NCI-H1048 (cell line): Measurements from ENCODE around the gene BTBD2.

Source experiments
- DNase-seq: peaks from one replicate; lab custom pipeline; 2025; lab: John Stamatoyannopoulos, UW

BTBD2 gene

GRCh38 chr19:2015608-2015950 is at the start of gene BTBD2:
Gene BTBD2 (minus strand): TSS chr19:2015714. CDS start chr19:2015703, 11 bp downstream.
- no peak for DNase-seq

GRCh38 chr19:2064788-2065524 is 49.4 kb upstream of the BTBD2 start:
- DNase-seq, result no peak

DNA sequence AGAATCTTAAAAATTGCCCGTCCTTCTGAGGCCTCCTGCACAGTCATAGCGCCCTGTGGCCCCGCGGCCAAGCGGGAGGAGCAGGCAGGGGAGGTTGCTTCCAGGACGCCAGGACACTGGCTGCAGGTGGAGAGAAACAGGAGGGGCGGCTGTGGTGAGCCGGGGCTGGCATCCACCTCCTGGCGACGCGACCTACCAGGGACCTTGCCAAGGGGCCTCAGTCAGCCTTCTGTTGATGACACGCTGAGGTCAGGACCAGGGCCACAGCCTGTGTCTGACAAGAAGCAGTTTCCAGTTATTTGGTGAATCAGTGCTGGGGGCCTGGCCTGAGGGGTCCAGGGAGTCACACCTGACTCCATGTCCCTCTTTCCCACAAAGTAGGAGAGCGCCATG is 48.9 kb upstream of the BTBD2 start:
- no peak for DNase-seq

DNA sequence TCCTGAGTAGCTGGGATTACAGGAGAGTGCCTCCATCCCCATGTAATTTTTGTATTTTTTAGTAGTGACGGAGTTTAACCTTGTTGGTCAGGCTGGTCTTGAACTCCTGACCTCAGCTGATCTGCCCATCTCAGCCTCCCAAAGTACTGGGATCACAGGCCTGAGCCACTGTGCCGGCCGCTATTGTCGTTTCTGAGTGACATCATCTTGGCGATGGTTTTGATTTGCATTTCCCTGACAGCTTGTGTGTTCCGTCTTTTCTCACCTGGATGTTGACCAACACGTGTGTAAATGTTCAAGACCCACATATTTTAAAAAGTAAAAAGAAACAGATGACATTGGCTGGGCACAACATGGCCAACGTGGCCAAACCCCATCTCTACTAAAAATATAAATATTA is 48.3 kb upstream of the BTBD2 start:
- no peak for DNase-seq

- DNase-seq, result no peak
These were observed 47.3 kb upstream of the BTBD2 start for GRCh38 chr19:2062770-2063169.

GRCh38 chr19:2062389-2062729 is 46.8 kb upstream of the BTBD2 start:
- no peak for DNase-seq

- peak; percentile 98 for DNase-seq
These were observed 46.2 kb upstream of the BTBD2 start for GRCh38 chr19:2061495-2062388.

- DNase-seq, result no peak
These were observed 45.5 kb upstream of the BTBD2 start for GRCh38 chr19:2060884-2061494.

DNA sequence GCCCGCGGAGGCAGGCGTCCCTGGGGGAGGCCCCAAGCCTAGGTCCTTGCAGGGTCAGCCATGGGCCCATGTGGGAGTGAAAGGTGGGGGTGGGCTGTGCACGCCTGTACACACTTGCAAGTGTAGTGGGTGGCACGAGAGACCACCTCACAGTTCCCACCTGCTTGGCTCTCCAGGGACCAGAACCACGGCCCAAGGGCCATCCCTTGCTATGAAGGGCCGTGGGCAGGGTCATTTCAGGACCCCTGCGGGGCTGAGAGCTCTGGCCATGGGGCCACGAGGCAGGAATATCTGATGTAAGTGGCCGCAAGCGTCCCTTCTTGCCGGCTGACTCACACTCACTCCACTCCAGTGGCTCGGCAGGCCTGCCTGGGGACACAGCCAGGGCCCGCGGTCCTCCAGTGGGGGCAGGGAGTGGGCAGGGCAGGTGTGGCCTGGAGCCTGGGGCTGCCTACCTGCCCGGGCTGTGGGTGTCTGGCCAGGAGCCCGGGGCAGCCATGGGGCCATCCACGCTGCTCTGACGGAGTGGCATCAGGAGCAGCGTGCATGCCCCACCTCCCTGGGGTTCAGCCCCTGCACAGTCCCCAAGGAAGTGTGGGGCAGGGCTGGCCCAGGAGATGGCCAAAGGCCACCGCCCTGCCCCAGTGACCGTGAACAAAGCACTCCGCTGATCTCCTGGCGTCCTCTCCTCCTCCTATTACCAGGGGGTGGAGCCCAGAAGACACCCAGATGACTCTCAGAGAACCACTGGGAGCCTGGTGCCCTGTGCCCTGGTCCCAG is 44.1 kb upstream of the BTBD2 start:
- no peak for DNase-seq

DNA sequence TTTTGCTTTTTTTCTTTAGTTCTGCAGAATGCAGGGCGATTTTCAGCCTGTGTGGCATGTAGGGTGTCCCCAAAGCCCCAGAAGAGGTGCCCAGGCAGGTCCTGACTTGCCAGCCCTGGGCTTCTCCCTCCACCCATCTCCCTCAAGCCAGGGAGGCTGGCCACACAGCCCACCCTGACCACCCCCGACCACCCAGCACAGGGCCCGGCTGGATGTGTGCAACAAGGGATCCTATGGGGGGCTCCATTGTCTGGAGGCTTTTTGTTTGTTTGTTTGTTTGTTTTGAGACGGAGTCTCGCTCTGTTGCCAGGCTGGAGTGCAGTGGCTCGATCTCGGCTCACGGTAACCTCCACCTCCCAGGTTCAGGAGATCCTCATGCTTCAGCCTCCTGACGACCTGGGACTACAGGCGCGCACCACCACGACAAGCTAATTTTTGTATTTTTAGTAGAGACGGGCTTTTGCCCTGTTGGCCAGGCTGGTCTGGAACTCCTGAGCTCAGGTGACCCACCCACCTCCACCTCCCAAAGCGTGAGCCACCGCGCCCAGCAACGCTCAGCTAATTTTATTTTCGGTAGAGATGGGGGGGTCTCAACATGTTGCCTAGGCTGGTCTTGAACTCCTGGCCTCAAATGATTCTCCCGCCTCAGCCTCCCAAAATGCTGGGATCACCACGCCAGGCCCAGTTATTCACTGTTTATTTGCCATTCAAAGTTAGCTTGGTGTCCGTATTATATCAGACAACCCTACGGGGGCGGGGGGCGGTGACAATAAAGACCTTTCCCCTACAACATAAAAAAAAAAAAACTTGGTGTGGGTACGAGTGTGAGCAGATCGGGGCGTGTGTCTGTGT is 43.3 kb upstream of the BTBD2 start:
- DNase-seq, result no peak

DNA sequence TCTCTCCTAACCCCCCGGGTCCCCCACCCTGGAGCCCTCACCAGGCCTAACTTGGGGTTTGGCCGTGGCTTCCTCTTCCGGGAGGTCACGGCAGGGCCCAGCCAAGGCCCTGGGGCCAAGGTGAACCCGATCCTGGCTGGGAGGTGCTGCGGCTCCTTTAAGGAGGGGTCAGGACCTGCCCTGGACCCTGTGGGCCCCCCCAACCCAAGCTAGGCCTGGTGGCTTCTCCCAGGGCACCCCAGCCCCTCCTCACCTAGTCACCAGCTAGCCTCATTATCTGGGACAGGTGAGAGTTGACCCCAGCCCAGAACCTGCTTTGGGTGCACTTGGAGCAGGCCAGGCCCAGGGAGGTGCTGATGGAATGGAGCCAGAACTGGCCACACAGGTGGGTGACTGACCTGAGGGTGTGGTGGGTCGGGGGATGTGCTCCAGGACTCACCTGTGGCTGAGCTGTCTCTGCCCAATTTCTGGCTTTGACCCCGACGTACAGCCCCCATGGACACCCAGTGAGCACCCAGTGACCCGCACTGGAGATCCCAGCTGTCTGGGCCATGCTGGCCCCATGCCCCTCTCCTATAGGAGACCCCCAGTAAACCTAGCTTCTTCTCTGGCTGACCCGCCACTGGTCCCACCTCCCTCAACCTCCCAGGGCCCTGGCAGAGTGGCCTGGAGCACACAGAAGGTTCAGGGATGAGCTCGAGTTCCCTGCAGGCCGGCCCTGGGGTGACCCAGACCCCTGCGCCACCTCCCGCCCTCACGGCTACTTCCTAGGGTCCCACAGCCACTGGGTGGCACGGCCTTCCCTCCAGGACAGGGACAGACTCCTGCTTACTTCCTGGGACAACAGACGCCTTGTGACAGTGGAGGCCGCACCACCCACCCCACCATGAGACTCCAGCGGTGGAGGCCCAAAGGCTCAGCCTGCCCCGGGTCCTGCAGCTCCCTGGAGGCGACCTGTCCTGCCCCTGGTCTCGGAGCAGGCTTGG is 42.3 kb upstream of the BTBD2 start:
- DNase-seq, result no peak

DNA sequence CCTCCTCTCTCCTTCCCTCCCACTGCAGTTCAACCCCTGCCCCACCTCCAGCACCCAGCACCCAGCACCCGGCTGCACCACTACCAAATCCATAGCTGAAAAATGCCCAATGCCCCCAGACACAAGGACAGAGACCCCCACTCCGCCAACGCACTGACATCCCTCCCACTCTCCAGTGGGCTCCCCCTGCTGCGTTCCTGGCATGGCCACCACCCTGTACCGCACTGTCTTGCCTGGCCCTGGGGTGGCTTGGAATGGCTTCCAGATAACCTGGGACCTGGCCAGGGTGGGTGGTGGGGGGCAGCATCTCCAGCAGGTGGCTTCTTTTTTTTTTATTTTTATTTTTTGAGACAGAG is 41.3 kb upstream of the BTBD2 start:
- no peak for DNase-seq

DNA sequence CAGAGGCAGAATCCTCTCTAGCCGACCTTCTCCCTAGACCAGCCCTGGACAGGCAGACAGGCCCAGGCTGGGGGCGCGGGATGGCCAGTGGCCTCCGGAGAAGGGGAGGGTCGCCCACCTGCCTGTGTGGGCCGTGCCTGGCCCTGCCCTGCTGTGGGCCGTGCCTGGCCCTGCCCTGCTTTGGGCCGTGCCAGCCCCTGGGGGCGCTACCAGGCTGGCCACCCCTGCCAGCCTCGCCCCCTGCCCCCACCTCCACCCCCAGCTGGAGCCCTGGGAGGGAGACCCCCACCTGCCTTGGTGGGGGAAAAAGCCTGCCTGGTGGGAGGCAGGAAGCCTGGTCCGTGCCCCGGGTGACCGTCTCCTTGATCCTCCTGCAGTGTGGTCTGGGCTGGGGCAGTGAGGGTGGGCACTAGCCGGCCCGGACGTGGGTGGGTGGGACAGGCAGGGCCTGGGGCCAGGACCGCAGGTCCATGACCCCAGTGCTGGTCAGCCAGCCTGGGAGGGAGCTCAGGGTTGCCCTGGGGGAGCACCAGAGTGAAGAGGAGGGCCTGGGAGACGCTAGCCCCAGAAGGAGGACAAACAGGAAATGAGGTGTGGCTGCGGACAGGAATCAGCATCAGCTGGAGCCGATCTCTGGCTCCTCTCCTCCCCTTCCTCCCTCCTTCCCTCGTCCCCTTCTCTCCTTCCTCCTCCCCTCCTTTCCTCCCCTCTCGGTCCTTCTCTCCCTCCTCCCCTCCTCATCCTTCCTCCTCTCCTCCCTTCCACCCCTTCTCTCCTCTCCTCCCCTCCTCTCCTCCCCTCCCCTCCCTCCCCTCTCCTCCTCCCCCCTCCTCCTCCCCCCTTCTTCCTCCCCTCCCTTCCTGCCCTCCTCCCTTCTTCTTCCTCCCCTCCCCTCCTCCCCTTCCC is 40.7 kb upstream of the BTBD2 start:
- no peak for DNase-seq

DNA sequence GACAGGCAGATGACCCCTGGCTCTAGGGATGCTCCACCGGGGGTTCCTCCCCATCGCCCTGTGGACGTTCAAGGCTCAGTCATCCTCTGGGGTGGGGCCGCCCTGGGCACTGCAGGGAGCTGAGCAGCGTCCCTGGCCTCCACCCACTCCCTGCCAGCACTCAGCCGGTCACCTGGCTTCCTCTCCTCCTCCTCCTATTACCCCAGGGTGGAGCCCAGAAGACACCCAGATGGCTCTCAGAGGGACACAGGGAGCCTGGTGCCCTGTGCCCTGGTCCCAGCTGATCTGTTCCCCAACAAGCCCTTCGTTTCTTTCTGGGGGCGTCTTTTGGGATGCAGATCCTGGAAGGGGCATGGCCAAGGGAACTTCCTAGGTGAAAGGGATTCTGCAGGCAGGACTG is 39.2 kb upstream of the BTBD2 start:
- no peak for DNase-seq

- no peak for DNase-seq
These were observed 38.3 kb upstream of the BTBD2 start for GRCh38 chr19:2053601-2054389.

GRCh38 chr19:2051773-2052704 is 36.5 kb upstream of the BTBD2 start:
- no peak for DNase-seq
